ENCODE measurements around the gene EPHA2.

DNA sequence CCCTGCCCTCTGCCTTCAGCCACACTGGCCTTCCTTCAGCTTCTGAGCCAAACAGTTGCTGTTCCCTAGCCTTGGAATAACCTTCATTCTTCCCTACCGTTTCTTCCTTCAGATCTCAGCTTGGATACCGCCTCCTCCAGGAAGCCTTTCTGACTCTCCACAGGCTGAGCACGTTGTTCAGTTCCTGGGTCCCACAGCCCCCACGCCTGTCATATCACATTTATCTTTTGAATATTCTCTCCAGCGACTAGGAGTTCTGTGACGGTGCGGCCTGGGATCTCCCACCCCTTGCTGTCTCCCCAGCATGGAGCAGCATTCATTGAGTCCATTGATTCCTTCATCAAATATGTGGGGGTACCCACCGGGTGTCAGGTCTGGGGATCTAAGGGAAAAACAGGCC is 39.2 kb downstream of the EPHA2 start:
- no peak for TF ChIP-seq POLR2A (IDR thresholded peaks at IDR 0.05; ENCODE audit: extremely low read depth, insufficient read length)
- TF ChIP-seq, protein P1, sequence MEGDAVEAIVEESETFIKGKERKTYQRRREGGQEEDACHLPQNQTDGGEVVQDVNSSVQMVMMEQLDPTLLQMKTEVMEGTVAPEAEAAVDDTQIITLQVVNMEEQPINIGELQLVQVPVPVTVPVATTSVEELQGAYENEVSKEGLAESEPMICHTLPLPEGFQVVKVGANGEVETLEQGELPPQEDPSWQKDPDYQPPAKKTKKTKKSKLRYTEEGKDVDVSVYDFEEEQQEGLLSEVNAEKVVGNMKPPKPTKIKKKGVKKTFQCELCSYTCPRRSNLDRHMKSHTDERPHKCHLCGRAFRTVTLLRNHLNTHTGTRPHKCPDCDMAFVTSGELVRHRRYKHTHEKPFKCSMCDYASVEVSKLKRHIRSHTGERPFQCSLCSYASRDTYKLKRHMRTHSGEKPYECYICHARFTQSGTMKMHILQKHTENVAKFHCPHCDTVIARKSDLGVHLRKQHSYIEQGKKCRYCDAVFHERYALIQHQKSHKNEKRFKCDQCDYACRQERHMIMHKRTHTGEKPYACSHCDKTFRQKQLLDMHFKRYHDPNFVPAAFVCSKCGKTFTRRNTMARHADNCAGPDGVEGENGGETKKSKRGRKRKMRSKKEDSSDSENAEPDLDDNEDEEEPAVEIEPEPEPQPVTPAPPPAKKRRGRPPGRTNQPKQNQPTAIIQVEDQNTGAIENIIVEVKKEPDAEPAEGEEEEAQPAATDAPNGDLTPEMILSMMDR (IDR thresholded peaks at IDR 0.05; ENCODE audit: low read depth, low read length): no peak
- no peak for TF ChIP-seq MYC (IDR thresholded peaks at IDR 0.05; ENCODE audit: low read depth, low read length)
